HepG2 (cell line): ENCODE data around the gene RIPOR1. TPM values are rescaled to one million over a fixed set of nuclear protein-coding genes. Genes with fewer than 3 reads are reported as not detected.
A peak's percentile ranks its signal among the peaks of the same experiment; 100 is the strongest.

Source experiments
- BCL6 ChIP-seq: IDR thresholded peaks from 2 replicates; pipeline ENCODE4 v1.6.1; 2016; ENCODE audit warnings: missing genetic modification reagents, missing compliant biosample characterization
- RARG ChIP-seq: sonication (generic); formaldehyde crosslinking; IDR thresholded peaks from 2 replicates; pipeline ENCODE4 v1.4.0; 2020; ENCODE audit warnings: low read depth, mild to moderate bottlenecking, missing genetic modification reagents
- TBP ChIP-seq: sonication (generic); formaldehyde crosslinking; IDR thresholded peaks from 2 replicates; pipeline ENCODE4 v1.5.0; 2020; ENCODE audit warnings: missing genetic modification reagents
- THYN1 ChIP-seq: sonication (generic); formaldehyde crosslinking; IDR thresholded peaks from 2 replicates; pipeline ENCODE4 v1.8.1; 2023; ENCODE audit warnings: low read depth, mild to moderate bottlenecking, moderate library complexity, missing genetic modification reagents, borderline replicate concordance
- ZFP36L2 ChIP-seq: sonication (generic); formaldehyde crosslinking; IDR thresholded peaks from 2 replicates; pipeline ENCODE4 v1.4.0; 2020; ENCODE audit warnings: missing genetic modification reagents
- ZIK1 ChIP-seq: sonication (generic); formaldehyde crosslinking; IDR thresholded peaks from 2 replicates; pipeline ENCODE4 v1.5.0; 2020; ENCODE audit warnings: mild to moderate bottlenecking, low read depth, missing genetic modification reagents, borderline replicate concordance
- ZNF160 ChIP-seq: sonication (generic); formaldehyde crosslinking; IDR thresholded peaks from 2 replicates; pipeline ENCODE4 v1.8.0; 2022; ENCODE audit warnings: mild to moderate bottlenecking, inconsistent platforms, missing genetic modification reagents
- ZNF7 ChIP-seq: IDR thresholded peaks from 2 replicates; pipeline ENCODE4 v1.6.1; 2016; ENCODE audit warnings: missing biosample characterization, missing genetic modification reagents
- ZNF776 ChIP-seq: sonication (generic); formaldehyde crosslinking; IDR thresholded peaks from 2 replicates; pipeline ENCODE4 v1.4.0; 2020; ENCODE audit warnings: mild to moderate bottlenecking, missing genetic modification reagents
- polyA plus RNA-seq, 8 experiments: library from polyadenylated mRNA; depleted of rRNA in 3 of 8; stranded (reverse) in 7 of 8; unstranded in 1 of 8; fragments of >200 nt; fragmentation: Illumina TruSeq in 4 of 8; extraction: Trizol in 4 of 8; gene quantifications; 2 replicates each; pipeline versions ENCODE4 v1.2.1 to v1.2.3, GENCODE V29; 2011 to 2016; ENCODE audit warnings: low read depth in 4 of 8, missing spikeins in 1 of 8, mixed read lengths in 1 of 8; ENCODE audit not compliant: insufficient read depth in 1 of 8
- total RNA-seq, 5 experiments: library from RNA; depleted of rRNA; stranded (reverse); fragments of >200 nt; fragmentation: Illumina TruSeq; extraction: Trizol; gene quantifications; 2 replicates each; pipeline ENCODE4 v1.2.3, GENCODE V29; 2016; ENCODE audit warnings: low read depth in 1 of 5
- TF ChIP-seq, protein P1 (sequence below): sonication (generic); formaldehyde crosslinking; IDR thresholded peaks from 2 replicates; pipeline ENCODE4 v1.5.1; 2020; ENCODE audit warnings: mild to moderate bottlenecking, missing genetic modification reagents, moderate library complexity
- TF ChIP-seq, protein P2 (sequence below): IDR thresholded peaks from 2 replicates; pipeline ENCODE4 v1.6.1; 2016; ENCODE audit warnings: missing compliant biosample characterization, missing genetic modification reagents, borderline replicate concordance
- TF ChIP-seq, protein P3 (sequence below): sonication (generic); formaldehyde crosslinking; IDR thresholded peaks from 2 replicates; pipeline ENCODE4 v1.4.0; 2020; ENCODE audit warnings: mild to moderate bottlenecking, low read depth, missing genetic modification reagents
- TF ChIP-seq, protein P4 (sequence below): sonication (generic); formaldehyde crosslinking; IDR thresholded peaks from 2 replicates; pipeline ENCODE4 v1.4.0; 2020; ENCODE audit warnings: mild to moderate bottlenecking, missing genetic modification reagents, borderline replicate concordance
- TF ChIP-seq, protein P5 (sequence below): sonication (generic); formaldehyde crosslinking; IDR thresholded peaks from 2 replicates; pipeline ENCODE4 v1.4.0; 2020; ENCODE audit warnings: missing genetic modification reagents, borderline replicate concordance

RIPOR1 gene
- total and polyA plus RNA-seq, 2 of the 13 experiments (the other 11 are each of a cell fraction or from before 2014, with no cell fraction given), result 4.6 to 8.1 TPM

DNA sequence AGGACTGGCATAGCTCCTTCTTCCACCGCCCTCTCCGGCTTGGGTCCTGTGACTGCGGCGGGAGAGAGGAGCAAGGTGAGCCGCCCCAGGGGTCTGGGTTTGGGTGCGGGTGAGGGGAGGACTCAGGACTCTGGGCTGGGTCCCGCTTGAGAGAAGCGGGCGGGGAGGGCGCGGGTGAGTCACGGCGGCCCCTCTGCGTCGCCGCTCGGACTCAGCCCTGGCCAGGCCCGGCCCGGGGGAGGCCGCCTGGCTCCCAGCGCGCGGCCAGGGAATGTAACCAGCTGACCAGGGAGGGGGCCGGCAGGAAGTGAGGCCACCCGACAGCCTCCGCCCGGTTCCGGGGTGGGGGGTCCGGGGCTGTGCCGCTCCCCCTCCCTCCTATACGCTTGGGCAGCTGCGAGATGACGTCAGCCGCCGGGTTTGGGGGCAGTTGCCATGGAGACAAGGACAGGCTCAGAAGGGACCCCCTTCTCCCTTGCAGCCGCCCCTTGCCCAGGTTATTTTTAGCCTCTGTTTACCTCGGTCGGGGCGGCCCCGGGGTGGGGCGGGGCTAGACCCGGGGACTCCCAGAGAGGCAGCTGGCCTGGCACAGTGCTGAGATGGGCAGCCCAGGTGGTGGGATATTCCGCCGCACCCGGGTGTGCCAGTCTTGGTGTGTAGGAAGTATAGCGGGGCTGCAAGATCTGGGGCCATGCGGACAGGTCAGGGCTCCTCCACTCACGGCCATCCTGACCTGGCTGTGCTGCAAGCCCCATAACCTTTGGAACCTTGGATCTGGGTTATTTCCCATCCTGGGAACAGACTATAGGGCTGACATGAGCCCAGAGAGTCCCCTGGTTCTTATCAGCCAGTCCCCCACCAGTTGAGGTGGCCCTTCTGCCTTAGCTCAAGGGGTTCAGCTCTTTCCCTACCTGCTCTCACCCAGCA, 1.6 kb downstream of the RIPOR1 start (continued):
- TF ChIP-seq, protein P1, sequence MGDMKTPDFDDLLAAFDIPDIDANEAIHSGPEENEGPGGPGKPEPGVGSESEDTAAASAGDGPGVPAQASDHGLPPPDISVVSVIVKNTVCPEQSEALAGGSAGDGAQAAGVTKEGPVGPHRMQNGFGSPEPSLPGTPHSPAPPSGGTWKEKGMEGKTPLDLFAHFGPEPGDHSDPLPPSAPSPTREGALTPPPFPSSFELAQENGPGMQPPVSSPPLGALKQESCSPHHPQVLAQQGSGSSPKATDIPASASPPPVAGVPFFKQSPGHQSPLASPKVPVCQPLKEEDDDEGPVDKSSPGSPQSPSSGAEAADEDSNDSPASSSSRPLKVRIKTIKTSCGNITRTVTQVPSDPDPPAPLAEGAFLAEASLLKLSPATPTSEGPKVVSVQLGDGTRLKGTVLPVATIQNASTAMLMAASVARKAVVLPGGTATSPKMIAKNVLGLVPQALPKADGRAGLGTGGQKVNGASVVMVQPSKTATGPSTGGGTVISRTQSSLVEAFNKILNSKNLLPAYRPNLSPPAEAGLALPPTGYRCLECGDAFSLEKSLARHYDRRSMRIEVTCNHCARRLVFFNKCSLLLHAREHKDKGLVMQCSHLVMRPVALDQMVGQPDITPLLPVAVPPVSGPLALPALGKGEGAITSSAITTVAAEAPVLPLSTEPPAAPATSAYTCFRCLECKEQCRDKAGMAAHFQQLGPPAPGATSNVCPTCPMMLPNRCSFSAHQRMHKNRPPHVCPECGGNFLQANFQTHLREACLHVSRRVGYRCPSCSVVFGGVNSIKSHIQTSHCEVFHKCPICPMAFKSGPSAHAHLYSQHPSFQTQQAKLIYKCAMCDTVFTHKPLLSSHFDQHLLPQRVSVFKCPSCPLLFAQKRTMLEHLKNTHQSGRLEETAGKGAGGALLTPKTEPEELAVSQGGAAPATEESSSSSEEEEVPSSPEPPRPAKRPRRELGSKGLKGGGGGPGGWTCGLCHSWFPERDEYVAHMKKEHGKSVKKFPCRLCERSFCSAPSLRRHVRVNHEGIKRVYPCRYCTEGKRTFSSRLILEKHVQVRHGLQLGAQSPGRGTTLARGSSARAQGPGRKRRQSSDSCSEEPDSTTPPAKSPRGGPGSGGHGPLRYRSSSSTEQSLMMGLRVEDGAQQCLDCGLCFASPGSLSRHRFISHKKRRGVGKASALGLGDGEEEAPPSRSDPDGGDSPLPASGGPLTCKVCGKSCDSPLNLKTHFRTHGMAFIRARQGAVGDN (CRISPR knock-in tag), result peak; percentile 32; the same call in 1 of the 2 replicates
- TF ChIP-seq ZNF160 (CRISPR knock-in tag), result 0 out of 2 replicates have a peak, but pooled peaks have one; percentile 47
- no peak for TF ChIP-seq ZFP36L2 (CRISPR knock-in tag)
- TF ChIP-seq, protein P2, sequence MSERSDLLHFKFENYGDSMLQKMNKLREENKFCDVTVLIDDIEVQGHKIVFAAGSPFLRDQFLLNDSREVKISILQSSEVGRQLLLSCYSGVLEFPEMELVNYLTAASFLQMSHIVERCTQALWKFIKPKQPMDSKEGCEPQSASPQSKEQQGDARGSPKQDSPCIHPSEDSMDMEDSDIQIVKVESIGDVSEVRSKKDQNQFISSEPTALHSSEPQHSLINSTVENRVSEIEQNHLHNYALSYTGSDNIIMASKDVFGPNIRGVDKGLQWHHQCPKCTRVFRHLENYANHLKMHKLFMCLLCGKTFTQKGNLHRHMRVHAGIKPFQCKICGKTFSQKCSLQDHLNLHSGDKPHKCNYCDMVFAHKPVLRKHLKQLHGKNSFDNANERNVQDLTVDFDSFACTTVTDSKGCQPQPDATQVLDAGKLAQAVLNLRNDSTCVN, result no peak
- no peak for TF ChIP-seq THYN1 (CRISPR knock-in tag)
- no peak for TF ChIP-seq TBP (CRISPR knock-in tag)
- no peak for TF ChIP-seq ZNF7 (CRISPR knock-in tag)
- no peak for TF ChIP-seq BCL6 (CRISPR knock-in tag)
- TF ChIP-seq ZIK1, result no peak
- TF ChIP-seq, protein P3, sequence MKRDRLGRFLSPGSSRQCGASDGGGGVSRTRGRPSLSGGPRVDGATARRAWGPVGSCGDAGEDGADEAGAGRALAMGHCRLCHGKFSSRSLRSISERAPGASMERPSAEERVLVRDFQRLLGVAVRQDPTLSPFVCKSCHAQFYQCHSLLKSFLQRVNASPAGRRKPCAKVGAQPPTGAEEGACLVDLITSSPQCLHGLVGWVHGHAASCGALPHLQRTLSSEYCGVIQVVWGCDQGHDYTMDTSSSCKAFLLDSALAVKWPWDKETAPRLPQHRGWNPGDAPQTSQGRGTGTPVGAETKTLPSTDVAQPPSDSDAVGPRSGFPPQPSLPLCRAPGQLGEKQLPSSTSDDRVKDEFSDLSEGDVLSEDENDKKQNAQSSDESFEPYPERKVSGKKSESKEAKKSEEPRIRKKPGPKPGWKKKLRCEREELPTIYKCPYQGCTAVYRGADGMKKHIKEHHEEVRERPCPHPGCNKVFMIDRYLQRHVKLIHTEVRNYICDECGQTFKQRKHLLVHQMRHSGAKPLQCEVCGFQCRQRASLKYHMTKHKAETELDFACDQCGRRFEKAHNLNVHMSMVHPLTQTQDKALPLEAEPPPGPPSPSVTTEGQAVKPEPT (CRISPR knock-in tag), result no peak
- TF ChIP-seq, protein P4, sequence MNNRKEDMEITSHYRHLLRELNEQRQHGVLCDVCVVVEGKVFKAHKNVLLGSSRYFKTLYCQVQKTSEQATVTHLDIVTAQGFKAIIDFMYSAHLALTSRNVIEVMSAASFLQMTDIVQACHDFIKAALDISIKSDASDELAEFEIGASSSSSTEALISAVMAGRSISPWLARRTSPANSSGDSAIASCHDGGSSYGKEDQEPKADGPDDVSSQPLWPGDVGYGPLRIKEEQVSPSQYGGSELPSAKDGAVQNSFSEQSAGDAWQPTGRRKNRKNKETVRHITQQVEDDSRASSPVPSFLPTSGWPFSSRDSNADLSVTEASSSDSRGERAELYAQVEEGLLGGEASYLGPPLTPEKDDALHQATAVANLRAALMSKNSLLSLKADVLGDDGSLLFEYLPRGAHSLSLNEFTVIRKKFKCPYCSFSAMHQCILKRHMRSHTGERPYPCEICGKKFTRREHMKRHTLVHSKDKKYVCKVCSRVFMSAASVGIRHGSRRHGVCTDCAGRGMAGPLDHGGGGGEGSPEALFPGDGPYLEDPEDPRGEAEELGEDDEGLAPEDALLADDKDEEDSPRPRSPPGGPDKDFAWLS (CRISPR knock-in tag), result no peak
- no peak for TF ChIP-seq RARG (CRISPR knock-in tag)
- TF ChIP-seq, protein P5, sequence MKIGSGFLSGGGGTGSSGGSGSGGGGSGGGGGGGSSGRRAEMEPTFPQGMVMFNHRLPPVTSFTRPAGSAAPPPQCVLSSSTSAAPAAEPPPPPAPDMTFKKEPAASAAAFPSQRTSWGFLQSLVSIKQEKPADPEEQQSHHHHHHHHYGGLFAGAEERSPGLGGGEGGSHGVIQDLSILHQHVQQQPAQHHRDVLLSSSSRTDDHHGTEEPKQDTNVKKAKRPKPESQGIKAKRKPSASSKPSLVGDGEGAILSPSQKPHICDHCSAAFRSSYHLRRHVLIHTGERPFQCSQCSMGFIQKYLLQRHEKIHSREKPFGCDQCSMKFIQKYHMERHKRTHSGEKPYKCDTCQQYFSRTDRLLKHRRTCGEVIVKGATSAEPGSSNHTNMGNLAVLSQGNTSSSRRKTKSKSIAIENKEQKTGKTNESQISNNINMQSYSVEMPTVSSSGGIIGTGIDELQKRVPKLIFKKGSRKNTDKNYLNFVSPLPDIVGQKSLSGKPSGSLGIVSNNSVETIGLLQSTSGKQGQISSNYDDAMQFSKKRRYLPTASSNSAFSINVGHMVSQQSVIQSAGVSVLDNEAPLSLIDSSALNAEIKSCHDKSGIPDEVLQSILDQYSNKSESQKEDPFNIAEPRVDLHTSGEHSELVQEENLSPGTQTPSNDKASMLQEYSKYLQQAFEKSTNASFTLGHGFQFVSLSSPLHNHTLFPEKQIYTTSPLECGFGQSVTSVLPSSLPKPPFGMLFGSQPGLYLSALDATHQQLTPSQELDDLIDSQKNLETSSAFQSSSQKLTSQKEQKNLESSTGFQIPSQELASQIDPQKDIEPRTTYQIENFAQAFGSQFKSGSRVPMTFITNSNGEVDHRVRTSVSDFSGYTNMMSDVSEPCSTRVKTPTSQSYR (CRISPR knock-in tag), result no peak
- 0 out of 2 replicates have a peak, but pooled peaks have one; percentile 64 for TF ChIP-seq ZNF776
